OCI-LY1 (cell line): ENCODE measurements around the gene SUSD6.
A peak's percentile ranks its signal among the peaks of the same experiment; 100 is the strongest.
"Not testable (repeated sequence)": the region's sequence is repeated elsewhere in the genome, so short reads cannot be mapped to it uniquely, and the experiment has no call there.

Source experiments
- H2AFZ ChIP-seq: fragments of 200-600 bp; sonication (generic), shearing (Covaris generic); 2 replicates; pipeline ENCODE4 v1.6.0; 2014; ENCODE audit warnings: antibody characterized with exemption, mild to moderate bottlenecking, low read length
- H3F3A ChIP-seq: fragments of 200-600 bp; sonication (generic), shearing (Covaris generic); 2 replicates; pipeline ENCODE4 v1.6.0; 2014; ENCODE audit warnings: mild to moderate bottlenecking, antibody characterized with exemption, low read length, moderate library complexity; ENCODE audit not compliant: insufficient read depth
- H3K27ac ChIP-seq: fragments of 200-600 bp; sonication (generic); 2 replicates; pipeline ENCODE4 v1.5.1; 2014; ENCODE audit warnings: low read length, mixed run types, mild to moderate bottlenecking, low read depth; ENCODE audit not compliant: poor library complexity, severe bottlenecking
- H3K27me3 ChIP-seq: fragments of 200-600 bp; sonication (generic); 2 replicates; pipeline ENCODE4 v1.6.0; 2014; ENCODE audit warnings: antibody characterized with exemption, mild to moderate bottlenecking, low read length, moderate library complexity; ENCODE audit not compliant: insufficient read depth
- H3K36me3 ChIP-seq: fragments of 200-600 bp; sonication (generic); 2 replicates; pipeline ENCODE4 v1.6.1; 2014; ENCODE audit warnings: mild to moderate bottlenecking, antibody characterized with exemption, low read length, moderate library complexity, mixed read lengths; ENCODE audit not compliant: insufficient read depth
- H3K4me1 ChIP-seq: fragments of 200-600 bp; sonication (generic); 2 replicates; pipeline ENCODE4 v1.5.1; 2014; ENCODE audit warnings: mild to moderate bottlenecking, low read length, moderate library complexity; ENCODE audit not compliant: insufficient read depth, severe bottlenecking
- H3K4me2 ChIP-seq: fragments of 200-600 bp; sonication (generic), shearing (Covaris generic); 2 replicates; pipeline ENCODE4 v1.6.1; 2014; ENCODE audit warnings: low read length
- H3K4me3 ChIP-seq: fragments of 200-600 bp; sonication (generic); 2 replicates; pipeline ENCODE4 v1.5.1; 2014; ENCODE audit warnings: low read length, low read depth, mild to moderate bottlenecking, mixed read lengths; ENCODE audit not compliant: poor library complexity, severe bottlenecking
- H3K79me2 ChIP-seq: fragments of 200-600 bp; shearing (Covaris generic); 2 replicates; pipeline ENCODE4 v1.6.1; 2016; ENCODE audit warnings: mixed run types, low read length, mixed read lengths; ENCODE audit not compliant: insufficient read depth
- H3K9ac ChIP-seq: fragments of 200-600 bp; sonication (generic), shearing (Covaris generic); 2 replicates; pipeline ENCODE4 v1.6.1; 2014; ENCODE audit warnings: mild to moderate bottlenecking, low read length, mixed read lengths
- H3K9me2 ChIP-seq: fragments of 200-600 bp; sonication (generic), shearing (Covaris generic); 2 replicates; pipeline ENCODE4 v1.6.1; 2014; ENCODE audit warnings: low read depth, mild to moderate bottlenecking, low read length, mixed read lengths
- H3K9me3 ChIP-seq: fragments of 200-600 bp; shearing (Covaris generic); 2 replicates; pipeline ENCODE4 v1.6.1; 2014; ENCODE audit warnings: low read length, mixed read lengths
- H4K20me1 ChIP-seq: fragments of 200-600 bp; sonication (generic), shearing (Covaris generic); 2 replicates; pipeline ENCODE4 v1.6.0; 2016; ENCODE audit warnings: mild to moderate bottlenecking, low read length; ENCODE audit not compliant: insufficient read depth
- CTCF ChIP-seq: fragments of 200-600 bp; sonication (generic), shearing (Covaris generic); IDR thresholded peaks from 2 replicates; pipeline ENCODE4 v1.5.1; 2017; ENCODE audit warnings: mild to moderate bottlenecking, antibody characterized with exemption, low read length, moderate library complexity, mixed read lengths
- EZH2 ChIP-seq: fragments of 200-600 bp; sonication (generic), shearing (Covaris generic); IDR thresholded peaks from 2 replicates; pipeline ENCODE4 v1.8.0; 2017; ENCODE audit warnings: borderline replicate concordance, mixed run types, mild to moderate bottlenecking, antibody characterized with exemption, low read length, moderate library complexity, mixed read lengths

Gene SUSD6

GRCh38 chr14:69643430-69644200 is 32.2 kb downstream of the SUSD6 start:
- H3F3A ChIP-seq, result no peaks in the 10 kb centered on the region
- peaks cover 56% of the 10 kb centered on the region for H3K4me1 ChIP-seq
- H3K79me2 ChIP-seq, result peaks cover 96% of the 10 kb centered on the region
- H3K9me3 ChIP-seq, result peaks cover 20% of the 10 kb centered on the region
- H3K9ac ChIP-seq, result no peak overlapping the region
- H3K36me3 ChIP-seq, result peaks cover 47% of the 10 kb centered on the region
- H2AFZ ChIP-seq, result no peak overlapping the region
- peak overlapping the region; percentile 2 for H3K27ac ChIP-seq
- H3K4me2 ChIP-seq, result no peak overlapping the region
- TF ChIP-seq EZH2, result no peak
- no peak for TF ChIP-seq CTCF
- no peaks in the 10 kb centered on the region for H4K20me1 ChIP-seq
- no peaks in the 10 kb centered on the region for H3K27me3 ChIP-seq
- H3K4me3 ChIP-seq, result no peak overlapping the region
- no peaks in the 10 kb centered on the region for H3K9me2 ChIP-seq

- Histone ChIP-seq H3K27ac (no peak overlapping the region), H3K79me2 (peaks cover 98% of the 10 kb centered on the region), H3K36me3 (peaks cover 41% of the 10 kb centered on the region), H3K4me2 (no peak overlapping the region), H3K27me3 (no peaks in the 10 kb centered on the region), H3K9me2 (no peaks in the 10 kb centered on the region), H3F3A (no peaks in the 10 kb centered on the region), H3K9ac (no peak overlapping the region), H4K20me1 (no peaks in the 10 kb centered on the region), H3K9me3 (peaks cover 20% of the 10 kb centered on the region), H3K4me1 (peaks cover 66% of the 10 kb centered on the region), H2AFZ (no peak overlapping the region), H3K4me3 (no peak overlapping the region)
- TF ChIP-seq EZH2 (no peak), CTCF (no peak)
Measured at GRCh38 chr14:69644814-69645213, 33.4 kb downstream of the SUSD6 start.

- Histone ChIP-seq H3K9ac (no peak overlapping the region), H3F3A (no peaks in the 10 kb centered on the region; the same call in 1 of the 2 replicates), H3K27ac (no peak overlapping the region), H3K79me2 (peaks cover 97% of the 10 kb centered on the region), H3K9me2 (no peaks in the 10 kb centered on the region), H3K4me3 (no peak overlapping the region), H3K9me3 (peaks cover 4% of the 10 kb centered on the region; the same call in 1 of the 2 replicates), H3K36me3 (peaks cover 18% of the 10 kb centered on the region), H4K20me1 (no peaks in the 10 kb centered on the region), H3K27me3 (no peaks in the 10 kb centered on the region), H2AFZ (no peak overlapping the region), H3K4me1 (peaks cover 90% of the 10 kb centered on the region), H3K4me2 (no peak overlapping the region; the same call in 1 of the 2 replicates)
- TF ChIP-seq EZH2 (no peak), CTCF (no peak)
Measured at GRCh38 chr14:69647213-69647612, 35.8 kb downstream of the SUSD6 start.

- H3K9me3 ChIP-seq, H3K27ac ChIP-seq, H3K9me2 ChIP-seq, H4K20me1 ChIP-seq, H3F3A ChIP-seq, H3K9ac ChIP-seq, H3K27me3 ChIP-seq, H3K4me3 ChIP-seq, H2AFZ ChIP-seq: not testable (repeated sequence)
- H3K4me2 ChIP-seq, result peak overlapping the region; percentile 16; the same call in 1 of the 2 replicates
- peaks cover 95% of the 10 kb centered on the region for H3K79me2 ChIP-seq
- peaks cover 14% of the 10 kb centered on the region for H3K36me3 ChIP-seq
- peaks cover 93% of the 10 kb centered on the region for H3K4me1 ChIP-seq
Measured at GRCh38 chr14:69647642-69648041, 36.2 kb downstream of the SUSD6 start.
